GM21619 (cell line): ENCODE data around the gene PRCC.

ENCODE experiments used
- ATAC-seq: cut with Tn5 transposase; IDR thresholded peaks from one replicate; pipeline ENCODE4 v1.9.1; 2021; ENCODE audit not compliant: unreplicated experiment

The PRCC gene

GRCh38 chr1:156841295-156841855 is 74.0 kb downstream of the PRCC start:
- no peak for ATAC-seq

- ATAC-seq: no peak
Measured at GRCh38 chr1:156842618-156843300, 75.4 kb downstream of the PRCC start.

DNA sequence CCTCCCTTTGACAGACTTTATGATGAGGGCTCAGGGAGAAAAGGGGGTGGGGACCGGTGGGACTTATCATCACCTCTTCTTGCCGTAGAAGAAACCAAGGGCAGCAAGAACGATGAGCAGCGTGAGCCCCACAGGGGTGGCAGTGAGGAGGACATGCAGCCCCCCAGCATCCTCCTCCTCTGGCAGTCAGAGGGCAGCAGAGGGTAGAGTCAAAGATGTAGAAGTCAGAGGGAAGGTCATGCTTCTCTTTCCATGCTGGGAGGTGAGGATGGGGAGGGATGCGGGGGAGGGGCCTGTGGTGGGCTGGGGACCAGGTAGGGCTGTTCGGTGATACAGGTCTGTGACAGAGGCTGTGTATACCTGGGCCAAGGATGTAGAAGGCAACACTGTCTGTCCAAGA is 76.8 kb downstream of the PRCC start:
- ATAC-seq: no peak

DNA sequence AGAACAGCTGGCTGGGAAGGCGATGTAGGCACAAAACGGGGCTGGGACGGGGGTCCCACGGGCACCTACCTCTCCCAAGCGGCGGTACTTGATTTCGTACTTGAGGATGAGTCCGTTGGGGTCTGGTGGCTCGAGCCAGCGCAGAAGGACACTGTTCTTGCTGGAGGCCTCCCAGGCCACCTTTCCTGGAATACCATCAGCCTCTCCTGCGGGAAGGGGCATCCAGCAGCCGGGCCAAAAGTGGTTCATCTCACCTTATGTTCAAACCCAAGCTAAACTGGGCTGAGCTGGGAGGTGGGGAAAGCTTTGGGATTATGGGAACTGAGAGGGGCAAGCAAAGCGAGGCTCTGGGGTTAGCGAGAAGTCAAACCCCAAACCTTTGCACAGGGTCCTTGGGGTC is 77.3 kb downstream of the PRCC start:
- ATAC-seq: no peak

GRCh38 chr1:156845055-156845952 is 78.0 kb downstream of the PRCC start:
- ATAC-seq: no peak

DNA sequence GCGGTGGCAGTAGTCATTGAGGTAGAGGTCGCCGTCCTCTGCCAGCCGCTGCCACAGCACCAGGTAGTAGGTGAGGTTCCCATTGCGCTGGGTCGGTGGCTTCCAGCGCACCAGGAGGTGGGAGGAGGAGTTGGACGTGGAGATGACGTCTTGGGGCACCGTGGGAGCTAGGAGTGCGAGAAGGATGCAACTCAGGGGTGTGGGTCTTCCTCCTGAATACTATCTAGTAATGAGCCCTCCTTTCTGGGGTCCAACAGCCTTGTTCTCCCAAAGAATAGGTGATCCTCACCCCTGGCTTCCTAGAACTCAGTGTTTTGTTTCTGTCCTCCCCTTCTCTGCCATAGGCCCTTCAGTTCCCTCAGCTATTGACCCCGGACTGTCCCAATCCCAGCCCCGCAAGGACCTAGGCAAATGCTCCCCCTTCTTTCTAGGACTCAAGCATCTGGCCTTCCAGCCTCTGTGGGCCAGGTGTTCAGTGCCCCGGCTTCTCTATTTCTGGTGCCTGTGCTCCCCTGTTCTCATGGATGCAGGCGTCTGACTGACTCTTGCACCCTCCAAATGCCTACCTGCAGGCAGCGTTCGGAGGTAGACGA is 78.7 kb downstream of the PRCC start:
- ATAC-seq: no peak

DNA sequence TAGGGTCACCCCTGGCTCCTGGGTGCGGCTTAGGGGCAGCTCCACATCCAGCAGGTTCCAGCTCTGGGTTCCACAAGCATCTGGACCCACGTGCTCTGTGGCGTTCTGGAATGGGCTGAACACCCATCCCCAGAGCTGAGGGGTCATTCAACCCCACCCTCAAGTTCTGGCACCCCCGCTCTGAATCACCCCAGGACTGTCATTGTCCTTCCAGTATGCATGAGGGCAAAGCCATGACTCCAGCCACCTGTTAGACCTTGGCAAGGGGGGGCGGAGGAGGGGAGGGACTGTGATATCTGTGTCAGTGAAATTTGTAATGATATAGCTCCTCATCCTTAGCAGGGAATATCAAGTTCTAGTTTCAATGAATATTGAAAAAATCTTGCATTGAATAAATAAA is 79.3 kb downstream of the PRCC start:
- no peak for ATAC-seq

DNA sequence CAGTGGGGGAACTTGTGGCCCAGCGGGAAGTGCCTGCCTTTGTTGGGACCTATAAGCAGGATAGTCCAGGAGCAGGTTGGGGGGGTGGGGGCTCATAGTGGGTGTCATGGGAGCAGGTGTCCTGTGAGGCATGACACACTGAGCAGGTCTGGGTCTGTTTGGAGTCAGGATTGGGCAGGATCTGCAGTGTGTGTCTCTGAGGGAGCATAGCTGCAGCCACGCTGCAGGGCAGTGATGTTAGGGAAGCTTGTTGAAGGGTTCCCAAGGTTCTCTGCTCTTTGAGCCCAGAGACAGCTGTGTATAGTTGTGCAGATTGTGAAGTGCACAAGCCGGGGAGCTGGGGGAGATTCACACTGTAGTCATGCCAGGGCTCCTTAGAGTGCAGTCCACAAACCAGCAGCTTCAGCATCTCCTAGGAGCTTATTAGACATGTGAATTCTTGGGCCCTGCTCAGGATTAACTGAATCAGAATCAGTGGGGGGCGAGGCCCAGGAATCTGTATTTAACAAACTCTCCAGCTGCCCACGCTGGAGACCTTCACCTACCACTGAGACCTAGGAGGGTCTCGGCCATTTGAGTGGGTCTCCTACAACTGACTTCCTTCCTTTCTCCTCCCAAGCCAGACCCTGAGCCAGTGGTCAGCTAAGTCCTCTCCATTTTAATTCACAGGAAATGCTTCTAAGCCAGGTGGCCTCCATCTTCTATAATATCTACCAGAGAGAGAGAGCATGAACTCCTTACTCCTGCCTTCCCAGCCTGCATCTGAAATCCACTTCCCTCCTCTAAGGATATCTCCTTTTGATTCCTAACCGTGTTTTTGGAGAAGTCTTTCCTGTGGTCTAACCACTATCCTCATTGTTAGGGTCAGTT is 80.5 kb downstream of the PRCC start:
- no peak for ATAC-seq

GRCh38 chr1:156848461-156849150 is 81.3 kb downstream of the PRCC start:
- no peak for ATAC-seq

DNA sequence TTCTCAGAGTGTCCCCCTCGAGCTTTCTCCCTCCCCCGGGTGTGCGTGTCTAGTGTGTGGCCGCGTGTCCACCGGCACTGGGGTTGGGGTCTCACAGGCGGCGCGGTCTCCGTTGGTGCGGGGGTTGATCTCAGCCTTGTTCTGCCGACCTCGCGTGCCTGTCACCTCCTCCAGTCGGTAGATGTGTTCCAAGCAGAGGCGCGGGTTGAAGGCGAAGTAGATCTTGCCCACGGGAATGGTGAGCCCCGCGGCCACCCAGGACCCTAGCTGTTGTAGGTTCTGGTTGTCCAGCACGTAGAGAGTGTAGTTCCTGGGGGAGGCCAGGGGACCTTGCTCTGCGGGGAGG is 81.8 kb downstream of the PRCC start:
- no peak for ATAC-seq
